GM18951 (cell line): ENCODE results near the gene LAMC3.
"Not testable (repeated sequence)": the region's sequence is repeated elsewhere in the genome, so short reads cannot be mapped to it uniquely, and the experiment has no call there.

Experiments used
- POLR2A ChIP-seq: IDR thresholded peaks from 4 replicates; pipeline ENCODE4 v1.6.1; 2011; ENCODE audit warnings: mild to moderate bottlenecking; ENCODE audit not compliant: insufficient read length, insufficient read depth; ENCODE audit errors: extremely low read depth
- in situ Hi-C: fragments of 300-500 bp; cut with MboI; formaldehyde crosslinking; loops from one replicate; pipeline ENCODE4 v1.12.0; 2022; ENCODE audit warnings: low sequenced_read_pairs, mixed read lengths, inconsistent platforms; ENCODE audit not compliant: unreplicated experiment

The LAMC3 gene

GRCh38 chr9:131099102-131099606, 90.2 kb downstream of the LAMC3 start:
- no peak for TF ChIP-seq POLR2A
- in situ Hi-C loops = no loop called here

DNA sequence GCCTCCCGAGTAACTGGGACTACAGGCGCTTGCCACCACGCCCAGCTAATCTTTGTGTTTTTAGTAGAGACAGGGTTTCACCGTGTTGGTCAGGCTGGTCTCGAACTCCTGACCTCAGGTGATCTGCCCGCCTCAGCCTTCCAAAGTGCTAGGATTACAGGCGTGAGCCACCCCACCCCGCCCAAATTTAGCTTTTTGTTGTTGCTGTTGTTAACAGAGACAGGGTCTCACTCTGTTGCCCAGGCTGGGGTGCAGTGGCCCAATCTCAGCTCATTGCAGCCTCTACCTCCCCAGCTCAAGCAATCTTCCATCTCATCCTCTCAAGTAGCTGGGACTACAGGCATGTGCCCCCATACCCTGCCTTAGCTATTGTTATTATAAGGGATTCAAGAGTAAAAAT, 90.9 kb downstream of the LAMC3 start:
- in situ Hi-C loops = not testable (repeated sequence)

DNA sequence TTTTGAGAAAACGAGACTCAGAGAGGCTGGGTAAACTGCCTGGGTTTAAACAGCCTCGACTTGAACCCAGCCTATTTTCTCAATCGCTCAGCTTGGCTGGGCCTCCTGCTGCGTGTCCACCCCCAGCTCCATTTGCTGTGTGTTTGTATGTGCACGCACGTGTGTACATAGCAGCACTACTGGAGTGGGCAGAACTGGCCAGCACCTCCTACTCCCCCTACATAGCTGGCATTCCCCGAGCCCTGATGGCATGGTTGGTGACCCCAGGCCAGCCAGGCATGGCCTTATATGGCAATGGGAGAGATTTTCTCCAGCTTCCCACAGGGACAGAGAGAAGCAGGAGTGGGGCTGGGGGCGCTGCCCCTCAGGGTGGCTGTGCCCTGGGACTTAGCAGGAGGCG, 91.5 kb downstream of the LAMC3 start:
- in situ Hi-C loops = no loop called here
- TF ChIP-seq POLR2A = no peak

- in situ Hi-C loops = no loop called here
- TF ChIP-seq POLR2A = no peak
Observed at GRCh38 chr9:131101207-131101964, 92.4 kb downstream of the LAMC3 start.

DNA sequence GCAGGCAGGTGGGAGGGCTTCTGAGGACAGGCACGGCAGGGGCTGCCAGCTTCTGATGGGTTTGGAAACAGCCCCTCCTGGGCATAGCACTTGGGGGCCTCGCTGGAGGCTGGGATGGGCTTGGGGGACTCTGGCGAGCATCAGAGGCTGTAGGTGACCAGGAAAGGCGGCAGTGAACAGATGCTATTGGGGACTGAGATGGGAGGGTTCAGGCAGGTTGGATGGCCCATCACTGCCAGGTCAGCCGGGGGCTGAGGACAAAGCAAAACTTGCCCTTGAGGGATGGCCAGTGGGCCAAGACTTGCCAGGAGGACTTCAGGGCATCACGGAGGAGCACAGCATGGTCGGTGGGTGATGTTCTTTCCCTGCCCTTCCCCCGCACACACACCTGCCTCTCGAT, 94.0 kb downstream of the LAMC3 start:
- in situ Hi-C loops = no loop called here
- TF ChIP-seq POLR2A = no peak

- no peak for TF ChIP-seq POLR2A
- in situ Hi-C loops = no loop called here
Observed at GRCh38 chr9:131103535-131103934, 94.6 kb downstream of the LAMC3 start.

- TF ChIP-seq POLR2A = no peak
- in situ Hi-C loops = no loop called here
Observed at GRCh38 chr9:131104016-131104740, 95.2 kb downstream of the LAMC3 start.

DNA sequence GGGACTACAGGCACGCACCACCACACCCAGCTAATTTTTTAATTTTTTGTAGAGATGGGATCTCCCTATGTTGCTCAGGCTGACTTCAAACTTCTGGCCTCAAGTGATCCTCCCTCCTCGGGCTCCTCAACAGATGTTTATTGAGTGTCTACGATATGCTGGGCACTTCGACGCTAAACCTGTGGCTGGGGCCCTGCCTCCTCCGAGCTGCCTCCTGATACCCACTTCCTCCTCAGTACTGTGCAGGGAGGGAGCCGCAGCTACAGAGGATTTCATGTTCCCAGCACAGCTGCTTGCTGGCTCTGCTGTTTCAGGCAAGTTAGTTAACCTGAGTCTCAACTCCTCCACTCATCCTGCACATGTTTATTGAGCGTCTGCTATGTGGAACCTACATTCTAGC, 97.0 kb downstream of the LAMC3 start:
- no peak for TF ChIP-seq POLR2A
- in situ Hi-C loops = no loop called here

GRCh38 chr9:131107760-131108159, 98.8 kb downstream of the LAMC3 start:
- in situ Hi-C loops = no loop called here
- no peak for TF ChIP-seq POLR2A

DNA sequence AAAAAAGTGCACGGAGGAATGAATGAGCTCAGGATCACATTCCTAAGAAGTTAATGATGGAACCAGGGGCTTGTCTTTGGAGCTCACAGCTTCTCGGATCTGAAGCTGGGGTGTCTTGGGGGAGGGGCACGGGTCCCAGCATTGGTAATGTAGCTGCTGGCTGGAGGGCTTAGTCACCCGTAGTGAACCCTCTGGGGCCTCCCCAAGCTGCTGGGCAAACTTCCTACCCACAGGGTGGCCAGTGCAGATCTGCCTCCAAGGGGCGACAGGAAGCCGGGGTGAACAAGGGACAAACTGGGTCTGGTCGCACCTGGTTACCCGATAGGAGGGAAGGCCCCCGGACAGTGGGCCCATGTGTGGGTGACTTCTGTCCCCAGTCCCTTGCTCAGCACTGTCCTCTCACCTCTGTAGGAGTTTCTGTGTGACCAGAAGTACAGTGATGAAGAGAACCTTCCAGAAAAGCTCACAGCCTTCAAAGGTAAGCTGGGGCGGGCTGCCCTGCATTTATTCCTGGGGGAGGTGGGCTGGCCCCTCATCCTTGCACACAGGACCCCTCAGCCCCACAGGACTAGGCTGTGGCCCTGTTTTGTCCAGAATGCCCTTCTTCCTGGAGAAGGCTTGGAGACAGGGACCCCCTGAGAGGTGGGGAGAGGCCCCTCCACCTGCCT, 102.3 kb downstream of the LAMC3 start:
- no peak for TF ChIP-seq POLR2A
- in situ Hi-C loops = no loop called here

- no peak for TF ChIP-seq POLR2A
- in situ Hi-C loops = no loop called here
Observed at GRCh38 chr9:131111854-131112311, 102.9 kb downstream of the LAMC3 start.

DNA sequence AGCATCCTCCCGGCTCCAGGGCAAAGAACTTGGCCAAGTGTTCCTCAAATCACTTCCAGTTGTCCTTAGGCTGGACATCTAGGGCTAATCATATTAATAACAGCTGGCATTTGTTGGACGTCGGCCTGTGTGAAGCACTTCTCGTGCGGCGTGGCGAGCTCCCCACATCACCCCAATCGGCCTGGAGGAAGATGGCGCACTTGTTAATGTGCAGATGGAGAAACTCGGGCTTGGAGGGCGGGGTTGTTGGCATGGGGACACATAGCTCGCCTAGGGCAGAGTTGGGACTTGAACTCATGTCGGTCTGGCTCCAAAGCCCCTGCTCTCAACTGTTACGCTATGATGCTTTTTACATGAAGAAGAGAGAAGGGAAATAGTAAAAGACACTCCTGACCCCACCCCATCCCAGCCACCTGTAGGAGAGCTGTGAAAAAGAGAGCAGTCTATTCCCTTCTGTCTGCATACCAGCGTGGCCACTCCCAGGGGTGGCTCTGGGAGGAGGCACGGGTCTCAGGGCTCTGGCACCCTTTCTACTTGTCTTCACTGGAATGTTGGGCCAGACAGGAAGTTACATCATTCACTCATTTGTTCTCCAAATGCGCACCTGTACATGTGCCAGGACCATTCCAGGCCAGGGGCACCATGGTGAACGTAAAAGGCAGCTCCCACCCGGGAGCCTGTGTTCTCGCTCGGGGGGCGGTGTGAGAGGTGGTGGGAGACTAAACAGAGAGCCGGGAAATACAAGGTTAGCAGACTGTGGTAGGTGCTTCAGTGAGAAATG, 103.6 kb downstream of the LAMC3 start:
- no peak for TF ChIP-seq POLR2A
- in situ Hi-C loops = no loop called here

DNA sequence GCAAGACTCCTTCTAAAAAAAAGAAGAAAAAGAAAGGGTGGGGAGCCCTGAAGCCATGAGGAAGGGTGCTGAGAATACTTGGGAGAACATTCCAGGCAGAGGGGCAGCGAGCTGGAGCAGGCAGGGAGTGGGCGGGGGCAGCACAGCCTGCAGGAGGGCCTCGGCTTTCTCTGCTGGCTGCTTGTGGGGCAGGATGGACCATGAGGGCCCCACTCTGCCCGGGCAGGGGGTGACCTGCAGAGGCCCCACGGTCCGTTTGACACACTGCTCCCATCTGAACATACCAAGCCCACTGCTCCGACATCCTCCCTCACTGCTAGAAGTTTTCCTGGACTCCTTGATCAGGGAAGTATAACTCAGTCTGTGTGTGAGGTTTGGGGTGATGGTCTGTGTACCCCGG, 104.7 kb downstream of the LAMC3 start:
- no peak for TF ChIP-seq POLR2A
- in situ Hi-C loops = no loop called here
